Kidney epithelial cell (primary cell): ENCODE data around the gene SPATA33. TPM values are rescaled to one million over a fixed set of nuclear protein-coding genes. Genes with fewer than 3 reads are reported as not detected.
"Not testable (repeated sequence)": the region's sequence is repeated elsewhere in the genome, so short reads cannot be mapped to it uniquely, and the experiment has no call there.

Source experiments
- DNase-seq: peaks from one replicate; pipeline ENCODE4 v3.0.0-alpha.2; 2010; ENCODE audit warnings: low read depth
- H3K27me3 ChIP-seq: 2 replicates; pipeline ENCODE4 v1.6.0; 2011; ENCODE audit warnings: low read length; ENCODE audit not compliant: control insufficient read depth, insufficient read depth
- H3K36me3 ChIP-seq: 2 replicates; pipeline ENCODE4 v1.5.1; 2011; ENCODE audit warnings: low read length; ENCODE audit not compliant: control insufficient read depth, insufficient read depth
- H3K4me3 ChIP-seq: 2 replicates; pipeline ENCODE4 v1.5.1; 2011; ENCODE audit warnings: low read depth, mild to moderate bottlenecking, control low read depth, low read length
- total RNA-seq: library from RNA; depleted of rRNA; stranded (reverse); fragments of >200 nt; gene quantifications from 2 replicates; pipeline ENCODE4 v1.2.3, GENCODE V29; 2015
- TF ChIP-seq, protein P1 (sequence below): IDR thresholded peaks from 2 replicates; pipeline ENCODE4 v1.5.1; 2011; ENCODE audit warnings: mild to moderate bottlenecking, moderate library complexity, low read length, control low read depth, inconsistent platforms; ENCODE audit not compliant: insufficient read depth, poor library complexity, severe bottlenecking

The SPATA33 gene
- total RNA-seq, 1 donor from 2014 or later = 6.6 TPM

- peaks cover 1% of the 10 kb centered on the region for H3K36me3 ChIP-seq
- DNase-seq = no peak
- TF ChIP-seq, protein P1, sequence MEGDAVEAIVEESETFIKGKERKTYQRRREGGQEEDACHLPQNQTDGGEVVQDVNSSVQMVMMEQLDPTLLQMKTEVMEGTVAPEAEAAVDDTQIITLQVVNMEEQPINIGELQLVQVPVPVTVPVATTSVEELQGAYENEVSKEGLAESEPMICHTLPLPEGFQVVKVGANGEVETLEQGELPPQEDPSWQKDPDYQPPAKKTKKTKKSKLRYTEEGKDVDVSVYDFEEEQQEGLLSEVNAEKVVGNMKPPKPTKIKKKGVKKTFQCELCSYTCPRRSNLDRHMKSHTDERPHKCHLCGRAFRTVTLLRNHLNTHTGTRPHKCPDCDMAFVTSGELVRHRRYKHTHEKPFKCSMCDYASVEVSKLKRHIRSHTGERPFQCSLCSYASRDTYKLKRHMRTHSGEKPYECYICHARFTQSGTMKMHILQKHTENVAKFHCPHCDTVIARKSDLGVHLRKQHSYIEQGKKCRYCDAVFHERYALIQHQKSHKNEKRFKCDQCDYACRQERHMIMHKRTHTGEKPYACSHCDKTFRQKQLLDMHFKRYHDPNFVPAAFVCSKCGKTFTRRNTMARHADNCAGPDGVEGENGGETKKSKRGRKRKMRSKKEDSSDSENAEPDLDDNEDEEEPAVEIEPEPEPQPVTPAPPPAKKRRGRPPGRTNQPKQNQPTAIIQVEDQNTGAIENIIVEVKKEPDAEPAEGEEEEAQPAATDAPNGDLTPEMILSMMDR = no peak
- no peak overlapping the region for H3K4me3 ChIP-seq
- no peaks in the 10 kb centered on the region for H3K27me3 ChIP-seq
These were observed 32.8 kb downstream of the SPATA33 start for GRCh38 chr16:89690392-89690901.

GRCh38 chr16:89691231-89691985 lies 33.8 kb downstream of the SPATA33 start:
- H3K36me3 ChIP-seq = peaks cover 1% of the 10 kb centered on the region
- no peak for DNase-seq
- TF ChIP-seq, protein P1 = no peak

DNA sequence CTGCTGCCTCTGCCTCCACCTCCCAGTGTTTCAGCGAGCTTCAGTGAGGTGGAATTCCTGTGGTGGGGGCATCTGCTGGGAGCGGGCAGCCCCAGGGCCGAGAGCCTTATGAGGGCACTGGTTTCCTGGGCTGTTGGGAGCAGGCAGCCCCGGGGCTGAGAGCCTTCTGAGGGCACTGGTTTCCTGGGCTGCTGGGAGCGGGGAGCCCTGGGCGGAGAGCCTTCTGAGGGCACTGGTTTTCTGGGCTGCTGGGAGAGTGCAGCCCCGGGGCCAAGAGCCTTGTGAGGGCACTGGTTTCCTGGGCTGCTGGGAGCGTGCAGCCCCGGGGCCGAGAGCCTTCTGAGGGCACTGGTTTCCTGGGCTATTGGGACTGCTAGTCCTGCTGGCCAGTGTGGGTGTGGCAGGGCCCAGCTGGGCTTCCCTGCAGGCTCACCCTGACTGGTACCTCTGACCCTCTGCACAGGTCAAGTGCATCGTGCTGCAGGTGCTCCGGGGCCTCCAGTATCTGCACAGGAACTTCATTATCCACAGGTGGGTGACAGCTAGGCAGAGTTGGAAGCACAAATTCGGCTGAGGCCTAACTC lies 34.4 kb downstream of the SPATA33 start:
- H3K36me3 ChIP-seq = peaks cover 1% of the 10 kb centered on the region
- no peak for DNase-seq
- no peaks in the 10 kb centered on the region for H3K27me3 ChIP-seq
- H3K4me3 ChIP-seq = no peak overlapping the region
- TF ChIP-seq, protein P1 = no peak

More at GRCh38 chr16:89691231-89691985, 33.8 kb downstream of the SPATA33 start:
- H3K4me3 ChIP-seq = no peak overlapping the region
- no peaks in the 10 kb centered on the region for H3K27me3 ChIP-seq

- Histone ChIP-seq H3K36me3 (peaks cover 1% of the 10 kb centered on the region), H3K4me3 (no peak overlapping the region), H3K27me3 (no peaks in the 10 kb centered on the region)
- TF ChIP-seq, protein P1 = no peak
- no peak for DNase-seq
These were observed 35.7 kb downstream of the SPATA33 start for GRCh38 chr16:89693289-89693731.

- H3K27me3 ChIP-seq = no peaks in the 10 kb centered on the region
- DNase-seq = no peak
- peaks cover 1% of the 10 kb centered on the region for H3K36me3 ChIP-seq
- H3K4me3 ChIP-seq = no peak overlapping the region
- TF ChIP-seq, protein P1 = no peak
These were observed 36.5 kb downstream of the SPATA33 start for GRCh38 chr16:89693931-89694783.

DNA sequence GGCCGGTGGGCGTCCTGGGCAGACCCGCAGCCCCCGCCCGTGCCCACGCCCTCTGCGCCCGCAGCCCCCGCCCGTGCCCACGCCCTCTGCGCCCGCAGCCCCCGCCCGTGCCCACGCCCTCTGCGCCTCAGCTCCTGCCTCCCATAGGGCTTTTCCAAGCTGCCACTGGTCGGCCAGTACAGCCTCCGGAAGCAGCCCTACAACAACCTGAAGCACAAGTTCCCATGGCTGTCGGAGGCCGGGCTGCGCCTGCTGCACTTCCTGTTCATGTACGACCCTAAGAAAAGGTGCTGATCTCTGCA lies 37.1 kb downstream of the SPATA33 start:
- H3K36me3 ChIP-seq, DNase-seq, H3K27me3 ChIP-seq, H3K4me3 ChIP-seq: not testable (repeated sequence)
